Common myeloid progenitor, CD34-positive (primary cell): ENCODE data around the gene RPP21. TPM values are rescaled to one million over a fixed set of nuclear protein-coding genes. Genes with fewer than 3 reads are reported as not detected.
A peak's percentile ranks its signal among the peaks of the same experiment; 100 is the strongest.

Experiments
- CTCF ChIA-PET: fragments of 350-600 bp; sonication (Branson Sonifier 250); formaldehyde crosslinking; loops from one replicate; lab custom pipeline; 2021; ENCODE audit warnings: antibody characterized with exemption; lab: Charles Lee
- POLR2A ChIA-PET: fragments of 350-600 bp; sonication (Branson Sonifier 250); formaldehyde crosslinking; loops from one replicate; lab custom pipeline; 2021; ENCODE audit warnings: antibody characterized with exemption; lab: Charles Lee
- DNase-seq, 3 donors: peaks; one replicate each; pipeline versions ENCODE4 v3.0.0 to v3.0.0-alpha.2; 2013
- H3K27ac ChIP-seq, 2 experiments: 1 replicate in 1 of 2; 2 replicates in 1 of 2; pipeline ENCODE4 v1.7.0; 2013; ENCODE audit warnings: inconsistent platforms in 2 of 2, low read length in 2 of 2, mild to moderate bottlenecking in 2 of 2, low read depth in 1 of 2, moderate library complexity in 1 of 2; ENCODE audit not compliant: severe bottlenecking in 2 of 2, insufficient read depth in 1 of 2, poor library complexity in 1 of 2
- H3K27me3 ChIP-seq, 5 experiments: replicated peaks in 2 of 5; 1 replicate in 3 of 5; 2 replicates in 2 of 5; pipeline versions ENCODE4 v1.6.1 to v1.7.0; 2013; ENCODE audit warnings: low read length in 4 of 5, mild to moderate bottlenecking in 2 of 5, moderate library complexity in 2 of 5, inconsistent platforms in 1 of 5; ENCODE audit not compliant: insufficient read depth in 5 of 5, control insufficient read depth in 4 of 5
- H3K36me3 ChIP-seq, 4 experiments: 1 replicate in 2 of 4; 2 replicates in 2 of 4; pipeline versions ENCODE4 v1.6.1 to v1.7.0; 2013; ENCODE audit warnings: low read length in 3 of 4, control low read depth in 1 of 4, mild to moderate bottlenecking in 1 of 4; ENCODE audit not compliant: control insufficient read depth in 4 of 4, insufficient read depth in 4 of 4
- H3K4me1 ChIP-seq, 4 experiments: 1 replicate in 3 of 4; 2 replicates in 1 of 4; pipeline versions ENCODE4 v1.6.1 to v1.7.1; 2013; ENCODE audit warnings: low read length in 3 of 4, mild to moderate bottlenecking in 3 of 4, control low read depth in 1 of 4, inconsistent platforms in 1 of 4, moderate library complexity in 1 of 4; ENCODE audit not compliant: control insufficient read depth in 4 of 4, insufficient read depth in 4 of 4; ENCODE audit errors: control extremely low read depth in 1 of 4
- H3K4me3 ChIP-seq, 7 experiments: 1 replicate in 4 of 7; 2 replicates in 3 of 7; pipeline versions ENCODE4 v1.5.1 to v1.7.0; 2013; ENCODE audit warnings: mild to moderate bottlenecking in 7 of 7, low read length in 6 of 7, moderate library complexity in 6 of 7, inconsistent platforms in 2 of 7, low read depth in 2 of 7, control low read depth in 1 of 7; ENCODE audit not compliant: insufficient read depth in 4 of 7, control insufficient read depth in 1 of 7; ENCODE audit errors: extremely low read depth in 1 of 7
- H3K9me3 ChIP-seq, 5 experiments: 1 replicate in 4 of 5; 2 replicates in 1 of 5; pipeline versions ENCODE4 v1.6.1 to v1.7.1; 2013; ENCODE audit warnings: low read length in 4 of 5, mild to moderate bottlenecking in 2 of 5, inconsistent platforms in 1 of 5, low read depth in 1 of 5, moderate library complexity in 1 of 5; ENCODE audit not compliant: control insufficient read depth in 4 of 5, insufficient read depth in 2 of 5; ENCODE audit errors: control extremely low read depth in 1 of 5
- WGBS: methylation state at CpG from one replicate; pipeline ENCODE4 v1.1.5; 2013; ENCODE audit not compliant: insufficient coverage; 5-methylcytosine and 5-hydroxymethylcytosine counted together
- polyA plus RNA-seq: library from polyadenylated mRNA; unstranded; fragments of 120-200 nt; gene quantifications from one replicate; pipeline ENCODE4 v1.2.1, GENCODE V29; 2013

The RPP21 gene
- polyA plus RNA-seq, result 19.8 TPM

- peaks cover 2 to 34% (median 17%) of the 10 kb centered on the region in 4 experiments for H3K36me3 ChIP-seq
- peak; percentile 73 to 85 (median 75) for DNase-seq
- CTCF ChIA-PET, result interaction anchor here (1.0 kb wide), 1 partner anchor 14 kb away, joined by 4 read pairs; no protein-coding TSS in a partner anchor
- 4% methylated on average over 49 of the region's 64 CpGs for WGBS
- peaks cover 3 to 11% (median 4%) of the 10 kb centered on the region in 4 experiments for H3K4me1 ChIP-seq
- POLR2A ChIA-PET, result no interaction called here
- H3K27ac ChIP-seq, result peak within 1 kb of the TSS in 1 of 2 experiments; percentile 73
- no peaks in the 10 kb centered on the region for H3K9me3 ChIP-seq
- H3K4me3 ChIP-seq, result peak within 1 kb of the TSS; percentile 72 to 90 (median 78)
- no peaks in the 10 kb centered on the region for H3K27me3 ChIP-seq
These were observed at the start of gene RPP21 for GRCh38 chr6:30344868-30345671. TSS of gene RPP21 (plus strand) at chr6:30345156. CDS start at chr6:30345172, 16 bp downstream.

GRCh38 chr6:30295837-30296236, 49.1 kb upstream of the RPP21 start:
- no peaks in the 10 kb centered on the region for H3K27me3 ChIP-seq
- no peaks in the 10 kb centered on the region for H3K9me3 ChIP-seq
- H3K36me3 ChIP-seq, result peaks cover 14 to 49% (median 37%) of the 10 kb centered on the region in 4 experiments
- CTCF ChIA-PET, result no interaction called here
- no peak for DNase-seq
- no peak overlapping the region for H3K27ac ChIP-seq
- POLR2A ChIA-PET, result interaction anchor here (0.9 kb wide), 1 partner anchor 537 kb away, joined by 3 read pairs; no protein-coding TSS in a partner anchor
- WGBS, result 92% methylated on average over 2 of the region's 2 CpGs
- no peaks in the 10 kb centered on the region for H3K4me1 ChIP-seq
- no peak overlapping the region for H3K4me3 ChIP-seq

DNA sequence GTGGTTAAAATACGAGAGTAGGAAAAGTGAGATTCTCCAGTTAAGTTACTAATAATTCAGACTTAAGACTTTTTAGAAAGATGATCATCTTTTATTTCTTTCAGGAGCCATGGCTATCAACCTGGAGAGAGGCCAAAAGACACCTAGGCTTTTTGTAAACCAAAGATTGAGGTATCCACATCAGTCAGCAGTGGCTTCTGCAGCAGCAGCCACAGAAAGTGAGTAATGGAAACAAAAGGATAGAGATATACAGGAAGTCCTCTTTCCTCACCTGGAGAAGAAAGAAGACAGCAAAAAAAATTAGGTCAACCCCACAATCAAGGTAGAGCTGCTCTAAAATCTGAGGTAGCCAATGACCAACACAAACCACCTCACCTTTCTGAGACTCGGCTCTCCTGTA, 41.0 kb upstream of the RPP21 start:
- WGBS, result no CpG with 5 or more reads among the region's 2 CpGs
- CTCF ChIA-PET, result no interaction called here
- POLR2A ChIA-PET, result no interaction called here

GRCh38 chr6:30311101-30311500, 33.9 kb upstream of the RPP21 start:
- Histone ChIP-seq H3K36me3 (peaks cover 5 to 66% (median 30%) of the 10 kb centered on the region in 4 experiments), H3K27ac (no peak overlapping the region), H3K4me1 (no peaks in the 10 kb centered on the region), H3K27me3 (no peaks in the 10 kb centered on the region), H3K4me3 (no peak overlapping the region), H3K9me3 (no peaks in the 10 kb centered on the region)
- POLR2A ChIA-PET, result no interaction called here
- peak in 2 of 3 donors; percentile 10 to 18 for DNase-seq
- no CpG with 5 or more reads among the region's 3 CpGs for WGBS
- CTCF ChIA-PET, result no interaction called here

More for the DNA sequence above, 41.0 kb upstream of the RPP21 start:
- H3K36me3 ChIP-seq, result peaks cover 0 to 49% (median 30%) of the 10 kb centered on the region in 4 experiments
- no peak for DNase-seq
- H3K4me1 ChIP-seq, result no peaks in the 10 kb centered on the region
- no peak overlapping the region for H3K27ac ChIP-seq
- peaks cover 0 to 12% (median 4%) of the 10 kb centered on the region in 5 experiments for H3K9me3 ChIP-seq
- no peaks in the 10 kb centered on the region for H3K27me3 ChIP-seq
- H3K4me3 ChIP-seq, result no peak overlapping the region

- ChIA-PET POLR2A (no interaction called here), CTCF (interaction anchor here (0.6 kb wide), 1 partner anchor 627 kb away, joined by 5 read pairs; no protein-coding TSS in a partner anchor)
- no CpG with 5 or more reads among the region's 1 CpG for WGBS
- no peak for DNase-seq
- Histone ChIP-seq H3K36me3 (peaks cover 5 to 64% (median 28%) of the 10 kb centered on the region in 4 experiments), H3K27ac (no peak overlapping the region), H3K4me1 (no peaks in the 10 kb centered on the region), H3K4me3 (no peak overlapping the region), H3K9me3 (no peaks in the 10 kb centered on the region), H3K27me3 (no peaks in the 10 kb centered on the region)
These were observed 33.3 kb upstream of the RPP21 start for GRCh38 chr6:30311671-30312070.

DNA sequence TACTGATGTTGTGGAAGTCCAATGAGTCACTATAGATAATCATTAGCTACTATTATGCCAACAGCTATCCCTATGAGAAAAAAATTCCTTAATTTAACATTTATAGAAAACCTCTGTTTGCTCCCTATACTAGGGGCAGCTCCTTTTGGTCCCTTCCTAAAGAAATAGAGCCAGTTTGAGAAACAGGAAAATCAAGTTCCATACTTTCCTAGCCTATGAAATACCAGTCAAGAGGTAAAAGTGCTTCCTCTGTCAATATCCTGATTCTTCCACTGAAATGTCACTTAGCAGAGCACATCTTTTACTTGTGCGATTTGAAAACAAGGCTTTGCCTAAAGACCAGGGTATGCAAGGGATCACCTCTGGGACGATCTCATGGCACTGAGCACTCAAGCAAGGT, 32.7 kb upstream of the RPP21 start:
- Histone ChIP-seq H3K4me1 (no peaks in the 10 kb centered on the region), H3K27me3 (no peaks in the 10 kb centered on the region), H3K27ac (no peak overlapping the region), H3K9me3 (no peaks in the 10 kb centered on the region), H3K36me3 (peaks cover 5 to 61% (median 26%) of the 10 kb centered on the region in 4 experiments), H3K4me3 (no peak overlapping the region)
- DNase-seq, result no peak
- ChIA-PET POLR2A (no interaction called here), CTCF (interaction anchor here (0.6 kb wide), 1 partner anchor 628 kb away, joined by 5 read pairs; no protein-coding TSS in a partner anchor)
- WGBS, result 100% methylated on average over 2 of the region's 2 CpGs
